ENCODE results near the gene STK32B.

- TF ChIP-seq CTCF (conservative IDR thresholded peaks at IDR 0.05; ENCODE audit: low read length) (no peak), EZH2phosphoT487 (IDR thresholded peaks at IDR 0.05; ENCODE audit: borderline replicate concordance, low read depth, low read length) (no peak)
Measured at GRCh38 chr4:5067908-5068307, 16.6 kb downstream of the STK32B start.
